CD4-positive, alpha-beta T cell (primary cell): Measurements from ENCODE around the gene SLC38A10. TPM values are rescaled to one million over a fixed set of nuclear protein-coding genes. Genes with fewer than 3 reads are reported as not detected.

Experiments used
- ATAC-seq: fragments of 200-7000 bp; cut with Tn5 transposase; one replicate; pipeline ENCODE4 v1.10.0; 2022; ENCODE audit warnings: mild to moderate bottlenecking; ENCODE audit not compliant: poor library complexity
- CTCF ChIA-PET: fragments of 350-600 bp; sonication (Branson Sonifier 250); formaldehyde crosslinking; loops from one replicate; lab custom pipeline; 2021; ENCODE audit warnings: antibody characterized with exemption, inconsistent platforms; lab: Charles Lee
- POLR2A ChIA-PET: fragments of 350-600 bp; sonication (Branson Sonifier 250); formaldehyde crosslinking; loops from one replicate; lab custom pipeline; 2021; ENCODE audit warnings: antibody characterized with exemption, inconsistent platforms; lab: Charles Lee
- DNase-seq, 14 experiments: peaks; one replicate each; pipeline ENCODE4 v3.0.0-alpha.2; 2013 to 2020; ENCODE audit warnings: mixed read lengths in 2 of 14
- H3K27ac ChIP-seq, 2 donors: one replicate each; pipeline versions ENCODE4 v1.5.1 to v1.7.0; 2013; ENCODE audit warnings: low read length in 2 of 2, low read depth in 1 of 2, mild to moderate bottlenecking in 1 of 2
- H3K27me3 ChIP-seq, 2 experiments: 1 replicate in 1 of 2; 2 replicates in 1 of 2; pipeline versions ENCODE4 v1.6.1 to v1.7.0; 2013; ENCODE audit warnings: low read length in 2 of 2, control low read depth in 1 of 2, mild to moderate bottlenecking in 1 of 2, moderate library complexity in 1 of 2; ENCODE audit not compliant: insufficient read depth in 2 of 2, control insufficient read depth in 1 of 2
- H3K36me3 ChIP-seq: one replicate; pipeline ENCODE4 v1.6.1; 2013; ENCODE audit warnings: low read length, control low read depth; ENCODE audit not compliant: insufficient read depth
- H3K4me1 ChIP-seq: one replicate; pipeline ENCODE4 v1.6.1; 2013; ENCODE audit warnings: low read length, control low read depth; ENCODE audit not compliant: insufficient read depth
- H3K4me3 ChIP-seq: one replicate; pipeline ENCODE4 v1.5.1; 2013; ENCODE audit warnings: mild to moderate bottlenecking, low read length, moderate library complexity
- H3K9me3 ChIP-seq, 2 experiments: 1 replicate in 1 of 2; 2 replicates in 1 of 2; pipeline versions ENCODE4 v1.6.1 to v1.7.0; 2013; ENCODE audit warnings: low read length in 2 of 2, mild to moderate bottlenecking in 2 of 2, control low read depth in 1 of 2, moderate library complexity in 1 of 2; ENCODE audit not compliant: control insufficient read depth in 1 of 2, insufficient read depth in 1 of 2
- H3K27ac Mint-ChIP-seq: one replicate; pipeline ENCODE4 v1.8.0; 2020; ENCODE audit warnings: mixed read lengths
- H3K27me3 Mint-ChIP-seq: one replicate; pipeline ENCODE4 v1.8.0; 2021; ENCODE audit warnings: mixed read lengths
- H3K36me3 Mint-ChIP-seq: one replicate; pipeline ENCODE4 v1.8.0; 2021; ENCODE audit warnings: low read depth, mixed read lengths
- H3K4me1 Mint-ChIP-seq: one replicate; pipeline ENCODE4 v1.8.0; 2021; ENCODE audit warnings: low read depth, mixed read lengths
- H3K4me3 Mint-ChIP-seq: one replicate; pipeline ENCODE4 v1.8.0; 2020; ENCODE audit warnings: mild to moderate bottlenecking, mixed read lengths
- H3K9me3 Mint-ChIP-seq: one replicate; pipeline ENCODE4 v1.8.0; 2020; ENCODE audit warnings: mixed read lengths
- intact Hi-C, 2 experiments: fragments of 100-400 bp; cut with DNase I in 1 of 2; cut with micrococcal nuclease in 1 of 2; formaldehyde crosslinking; loops; one replicate each; pipeline versions ENCODE4 v1.15.1 to v1.9.0; 2023 to 2025; cut with DNase I, micrococcal nuclease
- total RNA-seq, 174 experiments: library from RNA in 2 of 174; stranded (reverse) in 2 of 174; gene quantifications; one replicate each; pipeline ENCODE4 v1.2.3 and lab custom pipeline; 2021 to 2026
- TF ChIP-seq, protein P1 (sequence below): fragments of 200-600 bp; IDR thresholded peaks from one replicate; pipeline ENCODE4 v1.8.0; 2022; ENCODE audit warnings: antibody characterized with exemption, mild to moderate bottlenecking

The SLC38A10 gene
- total RNA-seq, 2 experiments from 2014 or later, result 22.8 to 26.4 TPM

- intact Hi-C loops, result no loop called here
- Mint-ChIP-seq H3K9me3 (no peaks in the 10 kb centered on the region), H3K27ac (no peak overlapping the region), H3K27me3 (peaks cover 6% of the 10 kb centered on the region), H3K36me3 (no peaks in the 10 kb centered on the region), H3K4me1 (peaks cover 4% of the 10 kb centered on the region), H3K4me3 (no peak overlapping the region)
- POLR2A ChIA-PET, result interaction anchor here (0.7 kb wide), 1 partner anchor 10 kb away, joined by 3 read pairs; the partner anchor contains the start of gene SLC38A10
- ATAC-seq (no peak), DNase-seq (no peak)
- H3K36me3 ChIP-seq, result no peaks in the 10 kb centered on the region
- no peak overlapping the region for H3K27ac ChIP-seq
- H3K4me3 ChIP-seq, result no peak overlapping the region
- peaks cover 10% of the 10 kb centered on the region for H3K4me1 ChIP-seq
- H3K27me3 ChIP-seq, result peaks cover under 1 to 10% of the 10 kb centered on the region in 2 experiments
- TF ChIP-seq, protein P1, sequence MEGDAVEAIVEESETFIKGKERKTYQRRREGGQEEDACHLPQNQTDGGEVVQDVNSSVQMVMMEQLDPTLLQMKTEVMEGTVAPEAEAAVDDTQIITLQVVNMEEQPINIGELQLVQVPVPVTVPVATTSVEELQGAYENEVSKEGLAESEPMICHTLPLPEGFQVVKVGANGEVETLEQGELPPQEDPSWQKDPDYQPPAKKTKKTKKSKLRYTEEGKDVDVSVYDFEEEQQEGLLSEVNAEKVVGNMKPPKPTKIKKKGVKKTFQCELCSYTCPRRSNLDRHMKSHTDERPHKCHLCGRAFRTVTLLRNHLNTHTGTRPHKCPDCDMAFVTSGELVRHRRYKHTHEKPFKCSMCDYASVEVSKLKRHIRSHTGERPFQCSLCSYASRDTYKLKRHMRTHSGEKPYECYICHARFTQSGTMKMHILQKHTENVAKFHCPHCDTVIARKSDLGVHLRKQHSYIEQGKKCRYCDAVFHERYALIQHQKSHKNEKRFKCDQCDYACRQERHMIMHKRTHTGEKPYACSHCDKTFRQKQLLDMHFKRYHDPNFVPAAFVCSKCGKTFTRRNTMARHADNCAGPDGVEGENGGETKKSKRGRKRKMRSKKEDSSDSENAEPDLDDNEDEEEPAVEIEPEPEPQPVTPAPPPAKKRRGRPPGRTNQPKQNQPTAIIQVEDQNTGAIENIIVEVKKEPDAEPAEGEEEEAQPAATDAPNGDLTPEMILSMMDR, result no peak
- H3K9me3 ChIP-seq, result peaks cover 0 to 4% of the 10 kb centered on the region in 2 experiments
- CTCF ChIA-PET, result no interaction called here
Observed at GRCh38 chr17:81305051-81305630, 10.0 kb upstream of the SLC38A10 start.

GRCh38 chr17:81304196-81305015, 9.3 kb upstream of the SLC38A10 start:
- no peak for ATAC-seq
- Histone ChIP-seq H3K9me3 (no peaks in the 10 kb centered on the region), H3K27ac (no peak overlapping the region), H3K4me1 (peaks cover 6% of the 10 kb centered on the region), H3K36me3 (no peaks in the 10 kb centered on the region), H3K4me3 (no peak overlapping the region), H3K27me3 (peaks cover 0 to 5% of the 10 kb centered on the region in 2 experiments)
- Mint-ChIP-seq H3K4me3 (no peak overlapping the region), H3K4me1 (peaks cover 4% of the 10 kb centered on the region), H3K27me3 (peaks cover 5% of the 10 kb centered on the region), H3K9me3 (no peaks in the 10 kb centered on the region), H3K36me3 (no peaks in the 10 kb centered on the region), H3K27ac (no peak overlapping the region)
- TF ChIP-seq, protein P1, result no peak
- intact Hi-C loops, result no loop called here
- CTCF ChIA-PET, result no interaction called here
- no peak for DNase-seq
- POLR2A ChIA-PET, result no interaction called here

DNA sequence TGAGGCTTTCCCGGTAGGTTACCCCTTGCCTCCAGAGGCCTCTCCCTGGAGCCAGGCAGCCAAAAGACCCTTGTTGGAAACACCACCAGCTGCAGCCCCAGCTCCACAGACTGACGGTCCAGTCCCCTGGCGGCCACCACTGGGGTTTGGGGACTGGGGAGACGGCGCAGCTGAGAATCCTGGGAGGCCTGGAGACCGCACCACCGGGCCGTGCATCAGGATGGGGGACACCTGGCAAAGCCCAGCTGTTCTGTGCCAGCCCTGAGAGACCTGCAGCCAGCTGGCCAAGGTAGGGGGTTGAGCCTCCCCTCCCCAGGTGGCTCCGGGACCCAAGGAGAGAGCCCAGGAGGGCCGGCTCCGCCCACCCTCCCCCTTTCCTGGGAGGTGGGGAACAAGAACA, 8.3 kb upstream of the SLC38A10 start:
- Mint-ChIP-seq H3K27ac (no peak overlapping the region), H3K9me3 (no peaks in the 10 kb centered on the region), H3K4me1 (no peaks in the 10 kb centered on the region), H3K4me3 (no peak overlapping the region), H3K27me3 (no peaks in the 10 kb centered on the region), H3K36me3 (no peaks in the 10 kb centered on the region)
- Histone ChIP-seq H3K4me1 (no peaks in the 10 kb centered on the region), H3K27ac (no peak overlapping the region), H3K27me3 (no peaks in the 10 kb centered on the region), H3K9me3 (no peaks in the 10 kb centered on the region), H3K36me3 (no peaks in the 10 kb centered on the region), H3K4me3 (no peak overlapping the region)
- intact Hi-C loops, result no loop called here
- ChIA-PET POLR2A (no interaction called here), CTCF (no interaction called here)
- ATAC-seq, result no peak
- TF ChIP-seq, protein P1, result no peak
- DNase-seq, result no peak
